HCT116 (cell line): ENCODE data around the gene MS4A15. TPM values are rescaled to one million over a fixed set of nuclear protein-coding genes. Genes with fewer than 3 reads are reported as not detected.

Source experiments
- ATAC-seq: fragments of 200-7000 bp; cut with Tn5 transposase; 2 replicates; pipeline ENCODE4 v1.9.1; 2020; ENCODE audit warnings: mild to moderate bottlenecking, moderate library complexity
- BruUV-seq: library from RNA; stranded (reverse); fragments of 400-500 nt; replicated peaks from 2 replicates; lab custom pipeline; 2021; lab: Mats Ljungman, UMichigan
- CTCF ChIA-PET: fragments of 300-600 bp; sonication (Branson Sonifier 250); formaldehyde crosslinking; loops from one replicate; lab custom pipeline; 2021; ENCODE audit warnings: antibody characterized with exemption; lab: Charles Lee
- POLR2A ChIA-PET: fragments of 300-600, 350-600 bp; sonication (Branson Sonifier 250); formaldehyde crosslinking; loops from one replicate; lab custom pipeline; 2021; ENCODE audit warnings: antibody characterized with exemption; lab: Charles Lee
- RAD21 ChIA-PET, 2 experiments: fragments of 300-600 bp; sonication (Branson Sonifier 250); formaldehyde crosslinking; loops; one replicate each; lab custom pipeline; 2023; ENCODE audit warnings: low total read pairs in 2 of 2; ENCODE audit not compliant: uncharacterized antibody in 2 of 2, unreplicated experiment in 2 of 2, low non-redundant PET in 1 of 2; lab: Charles Lee
- DNase-seq: peaks from one replicate; pipeline ENCODE4 v3.0.0-alpha.2; 2010; ENCODE audit warnings: low read depth, low spot score
- H2AFZ ChIP-seq: fragments of 200-600 bp; shearing (Covaris generic), sonication (generic); 2 replicates; pipeline ENCODE4 v1.6.1; 2017; ENCODE audit warnings: low read depth, mixed run types, mixed read lengths, antibody characterized with exemption, low read length; ENCODE audit not compliant: poor library complexity, severe bottlenecking
- H3K27ac ChIP-seq: 2 replicates; pipeline ENCODE4 v1.5.1; 2012; ENCODE audit warnings: low read depth, low read length
- H3K27me3 ChIP-seq: fragments of 200-600 bp; sonication (generic); 2 replicates; pipeline ENCODE4 v1.6.1; 2016; ENCODE audit warnings: mixed run types, low read length, mixed read lengths; ENCODE audit not compliant: insufficient read depth
- H3K36me3 ChIP-seq, 2 experiments: fragments of 200-500 bp in 1 of 2; fragments of 200-600 bp in 1 of 2; sonication (Bioruptor generic) in 1 of 2; sonication (generic) in 1 of 2; 2 replicates each; pipeline versions ENCODE4 v1.5.1 to v1.6.1; 2014 to 2016; ENCODE audit warnings: low read length in 2 of 2, inconsistent platforms in 1 of 2, mixed read lengths in 1 of 2, mixed run types in 1 of 2; ENCODE audit not compliant: insufficient read depth in 2 of 2, control insufficient read depth in 1 of 2
- H3K4me1 ChIP-seq, 2 experiments: fragments of 200-600 bp in 1 of 2; sonication (generic) in 1 of 2; 2 replicates each; pipeline versions ENCODE4 v1.5.1 to v1.6.1; 2012 to 2017; ENCODE audit warnings: low read length in 2 of 2, inconsistent platforms in 1 of 2, mild to moderate bottlenecking in 1 of 2, mixed read lengths in 1 of 2, mixed run types in 1 of 2, moderate library complexity in 1 of 2; ENCODE audit not compliant: insufficient read depth in 2 of 2, control insufficient read depth in 1 of 2
- H3K4me2 ChIP-seq: fragments of 200-600 bp; sonication (generic); 2 replicates; pipeline ENCODE4 v1.6.1; 2017; ENCODE audit warnings: mixed run types, low read length, mixed read lengths
- H3K4me3 ChIP-seq, 2 experiments: fragments of 200-600 bp in 1 of 2; sonication (generic) in 1 of 2; replicated peaks in 1 of 2; 2 replicates each; pipeline ENCODE4 v1.5.1; 2011 to 2016; ENCODE audit warnings: low read length in 2 of 2, control low read depth in 1 of 2, low read depth in 1 of 2, mild to moderate bottlenecking in 1 of 2, mixed read lengths in 1 of 2, mixed run types in 1 of 2
- H3K79me2 ChIP-seq: fragments of 200-600 bp; sonication (generic); 2 replicates; pipeline ENCODE4 v1.6.1; 2017; ENCODE audit warnings: mild to moderate bottlenecking, mixed run types, low read length, moderate library complexity, mixed read lengths; ENCODE audit not compliant: insufficient read depth
- H3K9ac ChIP-seq: fragments of 200-600 bp; sonication (generic); 2 replicates; pipeline ENCODE4 v1.6.1; 2016; ENCODE audit warnings: low read length, mixed read lengths
- H3K9me2 ChIP-seq: fragments of 200-600 bp; sonication (generic), shearing (Covaris generic); 2 replicates; pipeline ENCODE4 v1.6.1; 2017; ENCODE audit warnings: mixed run types, mild to moderate bottlenecking, moderate library complexity; ENCODE audit not compliant: insufficient read depth
- H3K9me3 ChIP-seq, 2 experiments: fragments of 200-500 bp in 1 of 2; fragments of 200-600 bp in 1 of 2; sonication (Bioruptor generic) in 1 of 2; sonication (generic) in 1 of 2; 2 replicates each; pipeline ENCODE4 v1.6.1; 2014 to 2017; ENCODE audit warnings: low read length in 2 of 2, mixed read lengths in 2 of 2, inconsistent platforms in 1 of 2, low read depth in 1 of 2, mild to moderate bottlenecking in 1 of 2, mixed run types in 1 of 2, moderate library complexity in 1 of 2; ENCODE audit not compliant: control insufficient read depth in 1 of 2, insufficient read depth in 1 of 2
- H4K20me1 ChIP-seq: fragments of 200-600 bp; sonication (generic), shearing (Covaris generic); 2 replicates; pipeline ENCODE4 v1.6.1; 2017; ENCODE audit warnings: mixed run types, mild to moderate bottlenecking, moderate library complexity; ENCODE audit not compliant: insufficient read depth
- ELF1 ChIP-seq: IDR thresholded peaks from 2 replicates; pipeline ENCODE4 v1.6.1; 2012; ENCODE audit warnings: low read depth, borderline replicate concordance
- MAX ChIP-seq: IDR thresholded peaks from 2 replicates; pipeline ENCODE4 v1.6.1; 2012
- POLR2A ChIP-seq: IDR thresholded peaks from 2 replicates; pipeline ENCODE4 v1.7.0; 2011; ENCODE audit warnings: borderline replicate concordance; ENCODE audit not compliant: insufficient read depth, insufficient read length; ENCODE audit errors: extremely low read depth
- POLR2AphosphoS5 ChIP-seq: IDR thresholded peaks from 2 replicates; pipeline ENCODE4 v1.6.1; 2011; ENCODE audit warnings: mild to moderate bottlenecking, low read depth, low read length, moderate library complexity
- REST ChIP-seq: IDR thresholded peaks from 2 replicates; pipeline ENCODE4 v1.6.1; 2012; ENCODE audit warnings: low read depth
- SIN3A ChIP-seq: IDR thresholded peaks from 2 replicates; pipeline ENCODE4 v1.6.1; 2012; ENCODE audit warnings: low read depth
- SRF ChIP-seq: IDR thresholded peaks from 2 replicates; pipeline ENCODE4 v1.6.1; 2012; ENCODE audit warnings: low read depth
- TCF7L2 ChIP-seq: IDR thresholded peaks from 2 replicates; pipeline ENCODE4 v1.7.0; 2011; ENCODE audit warnings: borderline replicate concordance, inconsistent platforms; ENCODE audit not compliant: insufficient read depth, insufficient read length; ENCODE audit errors: extremely low read depth
- YY1 ChIP-seq: IDR thresholded peaks from 2 replicates; pipeline ENCODE4 v1.6.1; 2011; ENCODE audit warnings: low read length, low read depth, moderate library complexity, mild to moderate bottlenecking; ENCODE audit not compliant: insufficient replicate concordance; ENCODE audit errors: extremely low read depth
- ZFX ChIP-seq: fragments of 450-650 bp; IDR thresholded peaks from 2 replicates; pipeline ENCODE4 v1.6.1; 2017
- ZNF274 ChIP-seq: fragments of 200-500 bp; sonication (Bioruptor generic); IDR thresholded peaks from 2 replicates; pipeline ENCODE4 v1.6.1; 2014; ENCODE audit warnings: mild to moderate bottlenecking, low read depth, low read length, inconsistent platforms
- intact Hi-C: fragments of 100-400 bp; cut with micrococcal nuclease; formaldehyde crosslinking; loops from 2 replicates; pipeline ENCODE4 v1.10.0; 2022
- total RNA-seq: library from RNA; stranded (reverse); gene quantifications from one replicate; pipeline ENCODE4 v1.2.1, GENCODE V29; 2021; ENCODE audit not compliant: unreplicated experiment
- TF ChIP-seq, protein P1 (sequence below), 3 experiments: fragments of 200-600 bp in 1 of 3; sonication (generic) in 1 of 3; IDR thresholded peaks in 2 of 3; conservative IDR thresholded peaks in 1 of 3; 2 replicates each; pipeline ENCODE4 v1.5.1; 2012 to 2017; ENCODE audit warnings: low read depth in 2 of 3, low read length in 2 of 3, antibody characterized with exemption in 1 of 3, borderline replicate concordance in 1 of 3, control low read depth in 1 of 3, mild to moderate bottlenecking in 1 of 3, mixed read lengths in 1 of 3, mixed run types in 1 of 3, moderate library complexity in 1 of 3; ENCODE audit not compliant: insufficient read depth in 1 of 3
- TF ChIP-seq, protein P2 (sequence below): IDR thresholded peaks from 2 replicates; pipeline ENCODE4 v1.6.1; 2012

The MS4A15 gene
- total RNA-seq, 1 experiment from 2014 or later = 1.5 TPM

GRCh38 chr11:60769811-60770210, 13.1 kb downstream of the MS4A15 start:
- no peaks in the 10 kb centered on the region for H3K27me3 ChIP-seq
- no peak overlapping the region for H3K9ac ChIP-seq
- no peak overlapping the region for H3K4me2 ChIP-seq
- no peaks in the 10 kb centered on the region for H3K9me3 ChIP-seq
- H3K4me3 ChIP-seq = no peak overlapping the region
- H3K4me1 ChIP-seq = peaks cover 8 to 10% of the 10 kb centered on the region in 2 experiments; a peak in 2 of 4 replicates
- ChIA-PET CTCF (no interaction called here), POLR2A (no interaction called here), RAD21 (interaction anchor here in 1 of 2 experiments (0.6 kb wide), 1 partner anchor 201 kb away, joined by 3 read pairs; no protein-coding TSS in a partner anchor)
- H3K36me3 ChIP-seq = no peaks in the 10 kb centered on the region
- H3K9me2 ChIP-seq = no peaks in the 10 kb centered on the region
- DNase-seq (no peak), ATAC-seq (no peak)
- TF ChIP-seq ZFX = no peak
- TF ChIP-seq, protein P1, sequence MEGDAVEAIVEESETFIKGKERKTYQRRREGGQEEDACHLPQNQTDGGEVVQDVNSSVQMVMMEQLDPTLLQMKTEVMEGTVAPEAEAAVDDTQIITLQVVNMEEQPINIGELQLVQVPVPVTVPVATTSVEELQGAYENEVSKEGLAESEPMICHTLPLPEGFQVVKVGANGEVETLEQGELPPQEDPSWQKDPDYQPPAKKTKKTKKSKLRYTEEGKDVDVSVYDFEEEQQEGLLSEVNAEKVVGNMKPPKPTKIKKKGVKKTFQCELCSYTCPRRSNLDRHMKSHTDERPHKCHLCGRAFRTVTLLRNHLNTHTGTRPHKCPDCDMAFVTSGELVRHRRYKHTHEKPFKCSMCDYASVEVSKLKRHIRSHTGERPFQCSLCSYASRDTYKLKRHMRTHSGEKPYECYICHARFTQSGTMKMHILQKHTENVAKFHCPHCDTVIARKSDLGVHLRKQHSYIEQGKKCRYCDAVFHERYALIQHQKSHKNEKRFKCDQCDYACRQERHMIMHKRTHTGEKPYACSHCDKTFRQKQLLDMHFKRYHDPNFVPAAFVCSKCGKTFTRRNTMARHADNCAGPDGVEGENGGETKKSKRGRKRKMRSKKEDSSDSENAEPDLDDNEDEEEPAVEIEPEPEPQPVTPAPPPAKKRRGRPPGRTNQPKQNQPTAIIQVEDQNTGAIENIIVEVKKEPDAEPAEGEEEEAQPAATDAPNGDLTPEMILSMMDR (IDR thresholded peaks at IDR 0.05 in 2 of 3, conservative IDR thresholded peaks at IDR 0.05 in 1 of 3; ENCODE audit: borderline replicate concordance in 1 of 3, insufficient read depth in 1 of 3, low read depth in 2 of 3, low read length in 2 of 3) = no peak
- no peak for TF ChIP-seq TCF7L2
- no peak for TF ChIP-seq POLR2A
- TF ChIP-seq, protein P2, sequence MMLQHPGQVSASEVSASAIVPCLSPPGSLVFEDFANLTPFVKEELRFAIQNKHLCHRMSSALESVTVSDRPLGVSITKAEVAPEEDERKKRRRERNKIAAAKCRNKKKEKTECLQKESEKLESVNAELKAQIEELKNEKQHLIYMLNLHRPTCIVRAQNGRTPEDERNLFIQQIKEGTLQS = no peak
- no peak for TF ChIP-seq ZNF274
- no peak for TF ChIP-seq SRF
- TF ChIP-seq REST = no peak
- TF ChIP-seq POLR2AphosphoS5 = no peak
- TF ChIP-seq MAX = no peak
- no peak for TF ChIP-seq SIN3A
- no peak for TF ChIP-seq ELF1
- TF ChIP-seq YY1 = no peak
- no peak overlapping the region for H3K27ac ChIP-seq
- intact Hi-C loops = loop anchor here (10.0 kb wide), 1 partner anchor 615 kb away; no protein-coding TSS in a partner anchor
- BruUV-seq = no TSS peak
- H3K79me2 ChIP-seq = no peaks in the 10 kb centered on the region
- no peak overlapping the region for H2AFZ ChIP-seq
- H4K20me1 ChIP-seq = no peaks in the 10 kb centered on the region
